Activated naive CD8-positive, alpha-beta T cell treated with anti-CD3 and anti-CD28 coated beads for 36 hours (primary cell): ENCODE results near the gene COL7A1. TPM values are rescaled to one million over a fixed set of nuclear protein-coding genes. Genes with fewer than 3 reads are reported as not detected.

ENCODE experiments used
- DNase-seq: peaks from one replicate; pipeline ENCODE4 v3.0.0; 2021
- H3K27ac Mint-ChIP-seq: one replicate; pipeline ENCODE4 v1.8.0; 2022; ENCODE audit warnings: mild to moderate bottlenecking, moderate library complexity, mixed read lengths
- H3K27me3 Mint-ChIP-seq: one replicate; pipeline ENCODE4 v1.8.0; 2022; ENCODE audit warnings: mild to moderate bottlenecking, mixed read lengths
- H3K36me3 Mint-ChIP-seq: one replicate; pipeline ENCODE4 v1.8.0; 2021; ENCODE audit warnings: mild to moderate bottlenecking, mixed read lengths
- H3K4me1 Mint-ChIP-seq: one replicate; pipeline ENCODE4 v1.8.0; 2021; ENCODE audit warnings: mixed read lengths
- H3K4me3 Mint-ChIP-seq: one replicate; pipeline ENCODE4 v1.8.0; 2022; ENCODE audit warnings: mild to moderate bottlenecking, moderate library complexity, mixed read lengths
- H3K9me3 Mint-ChIP-seq: one replicate; pipeline ENCODE4 v1.8.0; 2022; ENCODE audit warnings: mixed read lengths
- total RNA-seq, 2 experiments: library from RNA; stranded (reverse); gene quantifications; one replicate each; pipeline ENCODE4 v1.2.3, GENCODE V29; 2021

The COL7A1 gene
- total RNA-seq, 2 experiments from 2014 or later = 1.4 to 1.8 TPM

GRCh38 chr3:48628277-48629017 lies 33.3 kb upstream of the COL7A1 start:
- Mint-ChIP-seq H3K9me3 (no peaks in the 10 kb centered on the region), H3K27me3 (no peaks in the 10 kb centered on the region), H3K4me1 (no peaks in the 10 kb centered on the region), H3K36me3 (peaks cover 3% of the 10 kb centered on the region), H3K4me3 (no peak overlapping the region), H3K27ac (no peak overlapping the region)
- DNase-seq = no peak

GRCh38 chr3:48625600-48625999 lies 30.5 kb upstream of the COL7A1 start:
- H3K4me1 Mint-ChIP-seq = no peaks in the 10 kb centered on the region
- peaks cover 3% of the 10 kb centered on the region for H3K36me3 Mint-ChIP-seq
- H3K27ac Mint-ChIP-seq = no peak overlapping the region
- H3K27me3 Mint-ChIP-seq = no peaks in the 10 kb centered on the region
- H3K4me3 Mint-ChIP-seq = no peak overlapping the region
- no peak for DNase-seq
- no peaks in the 10 kb centered on the region for H3K9me3 Mint-ChIP-seq

GRCh38 chr3:48624767-48625166 lies 29.6 kb upstream of the COL7A1 start:
- H3K36me3 Mint-ChIP-seq = peaks cover 3% of the 10 kb centered on the region
- H3K27me3 Mint-ChIP-seq = no peaks in the 10 kb centered on the region
- no peak for DNase-seq
- H3K4me3 Mint-ChIP-seq = no peak overlapping the region
- no peaks in the 10 kb centered on the region for H3K4me1 Mint-ChIP-seq
- H3K9me3 Mint-ChIP-seq = no peaks in the 10 kb centered on the region
- no peak overlapping the region for H3K27ac Mint-ChIP-seq

GRCh38 chr3:48623851-48624547 lies 28.9 kb upstream of the COL7A1 start:
- H3K36me3 Mint-ChIP-seq = peaks cover 3% of the 10 kb centered on the region
- H3K27me3 Mint-ChIP-seq = no peaks in the 10 kb centered on the region
- H3K27ac Mint-ChIP-seq = no peak overlapping the region
- H3K9me3 Mint-ChIP-seq = no peaks in the 10 kb centered on the region
- no peaks in the 10 kb centered on the region for H3K4me1 Mint-ChIP-seq
- no peak for DNase-seq
- no peak overlapping the region for H3K4me3 Mint-ChIP-seq

- Mint-ChIP-seq H3K36me3 (peaks cover 9% of the 10 kb centered on the region), H3K4me3 (no peak within 1 kb of the TSS), H3K9me3 (peaks cover 15% of the 10 kb centered on the region), H3K4me1 (no peaks in the 10 kb centered on the region), H3K27ac (no peak within 1 kb of the TSS), H3K27me3 (no peaks in the 10 kb centered on the region)
- DNase-seq = no peak
Measured at GRCh38 chr3:48621461-48621869, 26.3 kb upstream of the COL7A1 start, which contains the start of gene TMEM89. TSS of gene TMEM89 (minus strand) at chr3:48621769. CDS start at chr3:48621756, 13 bp downstream.

GRCh38 chr3:48619541-48620524 lies 24.7 kb upstream of the COL7A1 start:
- no peaks in the 10 kb centered on the region for H3K4me1 Mint-ChIP-seq
- no peak overlapping the region for H3K4me3 Mint-ChIP-seq
- no peak overlapping the region for H3K27ac Mint-ChIP-seq
- DNase-seq = no peak
- H3K36me3 Mint-ChIP-seq = peaks cover 9% of the 10 kb centered on the region
- H3K27me3 Mint-ChIP-seq = no peaks in the 10 kb centered on the region
- H3K9me3 Mint-ChIP-seq = peaks cover 15% of the 10 kb centered on the region

- Mint-ChIP-seq H3K27ac (no peak overlapping the region), H3K9me3 (peaks cover 15% of the 10 kb centered on the region), H3K36me3 (peaks cover 11% of the 10 kb centered on the region), H3K4me3 (no peak overlapping the region), H3K4me1 (peaks cover 7% of the 10 kb centered on the region), H3K27me3 (no peaks in the 10 kb centered on the region)
- DNase-seq = no peak
Measured at GRCh38 chr3:48617559-48617958, 22.4 kb upstream of the COL7A1 start.

- H3K27ac Mint-ChIP-seq = peak overlapping the region; percentile 82
- H3K36me3 Mint-ChIP-seq = peaks cover 15% of the 10 kb centered on the region
- H3K9me3 Mint-ChIP-seq = peaks cover 15% of the 10 kb centered on the region
- no peaks in the 10 kb centered on the region for H3K27me3 Mint-ChIP-seq
- H3K4me3 Mint-ChIP-seq = no peak overlapping the region
- DNase-seq = no peak
- H3K4me1 Mint-ChIP-seq = peaks cover 9% of the 10 kb centered on the region
Measured at GRCh38 chr3:48614044-48614443, 18.9 kb upstream of the COL7A1 start.

- H3K4me1 Mint-ChIP-seq = peaks cover 21% of the 10 kb centered on the region
- H3K4me3 Mint-ChIP-seq = no peak overlapping the region
- no peaks in the 10 kb centered on the region for H3K27me3 Mint-ChIP-seq
- H3K36me3 Mint-ChIP-seq = peaks cover 18% of the 10 kb centered on the region
- H3K27ac Mint-ChIP-seq = no peak overlapping the region
- no peak for DNase-seq
- H3K9me3 Mint-ChIP-seq = peaks cover 6% of the 10 kb centered on the region
Measured at GRCh38 chr3:48612309-48612708, 17.2 kb upstream of the COL7A1 start.

- Mint-ChIP-seq H3K4me1 (peaks cover 21% of the 10 kb centered on the region), H3K9me3 (no peaks in the 10 kb centered on the region), H3K27me3 (no peaks in the 10 kb centered on the region), H3K4me3 (peak within 1 kb of the TSS; percentile 99), H3K36me3 (peaks cover 18% of the 10 kb centered on the region), H3K27ac (peak within 1 kb of the TSS; percentile 97)
- peak; percentile 96 for DNase-seq
Measured at GRCh38 chr3:48609088-48610005, 14.2 kb upstream of the COL7A1 start, which contains the start of gene UQCRC1. TSS of gene UQCRC1 (minus strand) at chr3:48609646. CDS start at chr3:48609620, 26 bp downstream.

- H3K27me3 Mint-ChIP-seq = no peaks in the 10 kb centered on the region
- H3K27ac Mint-ChIP-seq = no peak overlapping the region
- peaks cover 16% of the 10 kb centered on the region for H3K36me3 Mint-ChIP-seq
- no peak for DNase-seq
- no peaks in the 10 kb centered on the region for H3K9me3 Mint-ChIP-seq
- H3K4me3 Mint-ChIP-seq = no peak overlapping the region
- peaks cover 13% of the 10 kb centered on the region for H3K4me1 Mint-ChIP-seq
Measured at GRCh38 chr3:48607519-48607918, 12.4 kb upstream of the COL7A1 start.

- H3K4me3 Mint-ChIP-seq = no peak overlapping the region
- H3K4me1 Mint-ChIP-seq = peaks cover 2% of the 10 kb centered on the region
- DNase-seq = no peak
- no peaks in the 10 kb centered on the region for H3K9me3 Mint-ChIP-seq
- H3K27ac Mint-ChIP-seq = no peak overlapping the region
- H3K36me3 Mint-ChIP-seq = peaks cover 6% of the 10 kb centered on the region
- no peaks in the 10 kb centered on the region for H3K27me3 Mint-ChIP-seq
Measured at GRCh38 chr3:48601622-48601994, 6.5 kb upstream of the COL7A1 start.

- no peak for DNase-seq
- Mint-ChIP-seq H3K36me3 (peaks cover 5% of the 10 kb centered on the region), H3K4me1 (peaks cover 3% of the 10 kb centered on the region), H3K4me3 (no peak overlapping the region), H3K27ac (no peak overlapping the region), H3K9me3 (no peaks in the 10 kb centered on the region), H3K27me3 (peaks cover 4% of the 10 kb centered on the region)
Measured at GRCh38 chr3:48600711-48601621, 5.8 kb upstream of the COL7A1 start.
